Epithelial cell of prostate (primary cell): Measurements from ENCODE around the gene LRRC47.

Experiments used
- DNase-seq: peaks from one replicate; pipeline ENCODE4 v3.0.0-alpha.2; 2011; ENCODE audit warnings: low read depth, low spot score
- H3K27ac ChIP-seq: fragments of 450-650 bp; 2 replicates; pipeline ENCODE4 v1.5.1; 2017; ENCODE audit warnings: mild to moderate bottlenecking

Gene LRRC47

GRCh38 chr1:3787745-3788605 is 8.3 kb downstream of the LRRC47 start:
- H3K27ac ChIP-seq = peak overlapping the region; percentile 30
- no peak for DNase-seq

GRCh38 chr1:3787349-3787715 is 9.0 kb downstream of the LRRC47 start:
- H3K27ac ChIP-seq = no peak overlapping the region
- DNase-seq = no peak

GRCh38 chr1:3786468-3787348 is 9.6 kb downstream of the LRRC47 start:
- H3K27ac ChIP-seq = no peak overlapping the region
- no peak for DNase-seq

GRCh38 chr1:3785456-3786157 is 10.7 kb downstream of the LRRC47 start:
- no peak for DNase-seq
- H3K27ac ChIP-seq = no peak overlapping the region

GRCh38 chr1:3785045-3785444 is 11.3 kb downstream of the LRRC47 start:
- no peak overlapping the region for H3K27ac ChIP-seq
- DNase-seq = no peak

GRCh38 chr1:3783651-3784474 is 12.4 kb downstream of the LRRC47 start:
- no peak overlapping the region for H3K27ac ChIP-seq
- no peak for DNase-seq

- no peak for DNase-seq
- H3K27ac ChIP-seq = no peak overlapping the region
These were observed 15.4 kb downstream of the LRRC47 start for GRCh38 chr1:3780901-3781300.

GRCh38 chr1:3779912-3780416 is 16.3 kb downstream of the LRRC47 start:
- no peak overlapping the region for H3K27ac ChIP-seq
- no peak for DNase-seq

GRCh38 chr1:3779265-3779911 is 16.9 kb downstream of the LRRC47 start:
- H3K27ac ChIP-seq = no peak overlapping the region
- DNase-seq = no peak

- DNase-seq = no peak
- H3K27ac ChIP-seq = no peak overlapping the region
These were observed 17.6 kb downstream of the LRRC47 start for GRCh38 chr1:3778590-3779264.

- no peak for DNase-seq
These were observed 18.4 kb downstream of the LRRC47 start for GRCh38 chr1:3777647-3778589.

GRCh38 chr1:3777078-3777547 is 19.2 kb downstream of the LRRC47 start:
- DNase-seq = no peak
- H3K27ac ChIP-seq = no peak overlapping the region

More at GRCh38 chr1:3777647-3778589, 18.4 kb downstream of the LRRC47 start:
- no peak overlapping the region for H3K27ac ChIP-seq

GRCh38 chr1:3776231-3776961 is 19.9 kb downstream of the LRRC47 start:
- no peak overlapping the region for H3K27ac ChIP-seq
- no peak for DNase-seq

GRCh38 chr1:3775490-3776230 is 20.6 kb downstream of the LRRC47 start:
- H3K27ac ChIP-seq = no peak overlapping the region
- DNase-seq = peak; percentile 36

- no peak overlapping the region for H3K27ac ChIP-seq
- no peak for DNase-seq
These were observed 21.3 kb downstream of the LRRC47 start for GRCh38 chr1:3774946-3775489.
